Parathyroid adenoma (tissue), 2 donors: ENCODE results near the gene DMD.

Source experiments
- H2AFZ ChIP-seq: fragments of 300-600 bp; sonication (generic); one replicate; pipeline ENCODE4 v1.7.0; 2017; ENCODE audit warnings: antibody characterized with exemption, mild to moderate bottlenecking
- H3K27ac ChIP-seq: fragments of 300-600 bp; sonication (generic); one replicate; pipeline ENCODE4 v1.7.0; 2017
- H3K27me3 ChIP-seq: fragments of 300-600 bp; sonication (generic); one replicate; pipeline ENCODE4 v1.7.0; 2017; ENCODE audit warnings: low read length; ENCODE audit not compliant: control insufficient read depth, insufficient read depth
- H3K36me3 ChIP-seq: fragments of 300-600 bp; sonication (generic); one replicate; pipeline ENCODE4 v1.7.0; 2017; ENCODE audit warnings: low read length; ENCODE audit not compliant: control insufficient read depth, insufficient read depth
- H3K4me1 ChIP-seq: fragments of 300-600 bp; sonication (generic); one replicate; pipeline ENCODE4 v1.7.0; 2017; ENCODE audit warnings: control low read depth
- H3K4me2 ChIP-seq: fragments of 300-600 bp; sonication (generic); one replicate; pipeline ENCODE4 v1.7.0; 2017; ENCODE audit warnings: low read length
- H3K4me3 ChIP-seq: fragments of 300-600 bp; sonication (generic); one replicate; pipeline ENCODE4 v1.7.0; 2017; ENCODE audit warnings: low read depth, low read length
- H3K79me2 ChIP-seq: fragments of 300-600 bp; sonication (generic); one replicate; pipeline ENCODE4 v1.7.0; 2017; ENCODE audit warnings: control low read depth
- H3K9ac ChIP-seq: fragments of 300-600 bp; sonication (generic); one replicate; pipeline ENCODE4 v1.7.0; 2017; ENCODE audit warnings: mild to moderate bottlenecking
- H3K9me3 ChIP-seq: fragments of 300-600 bp; sonication (generic); one replicate; pipeline ENCODE4 v1.7.0; 2017; ENCODE audit warnings: low read length; ENCODE audit not compliant: control insufficient read depth
- CTCF ChIP-seq: fragments of 300-600 bp; sonication (generic); IDR thresholded peaks from one replicate; pipeline ENCODE4 v1.7.0; 2017; ENCODE audit warnings: antibody characterized with exemption, mild to moderate bottlenecking
- donor health status: primary hyperparathyroidism.

The DMD gene

GRCh38 chrX:33161829-33162228 lies 49.5 kb downstream of the DMD start:
- Histone ChIP-seq H3K4me2 (no peak overlapping the region), H3K79me2 (no peaks in the 10 kb centered on the region), H3K9ac (no peak overlapping the region), H3K9me3 (no peaks in the 10 kb centered on the region), H3K27ac (no peak overlapping the region), H3K4me3 (no peak overlapping the region), H3K4me1 (no peaks in the 10 kb centered on the region), H2AFZ (no peak overlapping the region), H3K27me3 (no peaks in the 10 kb centered on the region), H3K36me3 (no peaks in the 10 kb centered on the region)
- TF ChIP-seq CTCF = no peak

GRCh38 chrX:33160273-33160672 lies 51.1 kb downstream of the DMD start:
- Histone ChIP-seq H3K79me2 (no peaks in the 10 kb centered on the region), H3K4me2 (no peak overlapping the region), H3K27me3 (no peaks in the 10 kb centered on the region), H3K4me1 (no peaks in the 10 kb centered on the region), H3K9me3 (no peaks in the 10 kb centered on the region), H3K9ac (no peak overlapping the region), H3K36me3 (no peaks in the 10 kb centered on the region), H3K4me3 (no peak overlapping the region), H3K27ac (no peak overlapping the region), H2AFZ (no peak overlapping the region)
- no peak for TF ChIP-seq CTCF

- Histone ChIP-seq H3K27me3 (no peaks in the 10 kb centered on the region), H3K9ac (no peak overlapping the region), H3K36me3 (no peaks in the 10 kb centered on the region), H3K4me1 (no peaks in the 10 kb centered on the region), H3K4me2 (no peak overlapping the region), H2AFZ (no peak overlapping the region), H3K27ac (no peak overlapping the region), H3K9me3 (no peaks in the 10 kb centered on the region), H3K79me2 (no peaks in the 10 kb centered on the region), H3K4me3 (no peak overlapping the region)
- TF ChIP-seq CTCF = no peak
Observed at GRCh38 chrX:33156152-33156726, 55.1 kb downstream of the DMD start.

- H3K27ac ChIP-seq = no peak overlapping the region
- H3K9ac ChIP-seq = no peak overlapping the region
- no peaks in the 10 kb centered on the region for H3K27me3 ChIP-seq
- H3K4me1 ChIP-seq = no peaks in the 10 kb centered on the region
- H3K79me2 ChIP-seq = no peaks in the 10 kb centered on the region
- H2AFZ ChIP-seq = no peak overlapping the region
- no peak for TF ChIP-seq CTCF
- no peak overlapping the region for H3K4me3 ChIP-seq
- no peaks in the 10 kb centered on the region for H3K36me3 ChIP-seq
- H3K4me2 ChIP-seq = no peak overlapping the region
- no peaks in the 10 kb centered on the region for H3K9me3 ChIP-seq
Observed at GRCh38 chrX:33149580-33149979, 61.8 kb downstream of the DMD start.

GRCh38 chrX:33149085-33149484 lies 62.3 kb downstream of the DMD start:
- Histone ChIP-seq H3K79me2 (no peaks in the 10 kb centered on the region), H3K9ac (no peak overlapping the region), H3K4me1 (no peaks in the 10 kb centered on the region), H3K9me3 (no peaks in the 10 kb centered on the region), H3K36me3 (no peaks in the 10 kb centered on the region), H3K27me3 (no peaks in the 10 kb centered on the region), H3K4me3 (no peak overlapping the region), H3K4me2 (no peak overlapping the region), H3K27ac (no peak overlapping the region), H2AFZ (no peak overlapping the region)
- TF ChIP-seq CTCF = no peak
